ENCODE measurements around the gene JMJD4.

Gene JMJD4, protein sequence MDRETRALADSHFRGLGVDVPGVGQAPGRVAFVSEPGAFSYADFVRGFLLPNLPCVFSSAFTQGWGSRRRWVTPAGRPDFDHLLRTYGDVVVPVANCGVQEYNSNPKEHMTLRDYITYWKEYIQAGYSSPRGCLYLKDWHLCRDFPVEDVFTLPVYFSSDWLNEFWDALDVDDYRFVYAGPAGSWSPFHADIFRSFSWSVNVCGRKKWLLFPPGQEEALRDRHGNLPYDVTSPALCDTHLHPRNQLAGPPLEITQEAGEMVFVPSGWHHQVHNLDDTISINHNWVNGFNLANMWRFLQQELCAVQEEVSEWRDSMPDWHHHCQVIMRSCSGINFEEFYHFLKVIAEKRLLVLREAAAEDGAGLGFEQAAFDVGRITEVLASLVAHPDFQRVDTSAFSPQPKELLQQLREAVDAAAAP

DNA sequence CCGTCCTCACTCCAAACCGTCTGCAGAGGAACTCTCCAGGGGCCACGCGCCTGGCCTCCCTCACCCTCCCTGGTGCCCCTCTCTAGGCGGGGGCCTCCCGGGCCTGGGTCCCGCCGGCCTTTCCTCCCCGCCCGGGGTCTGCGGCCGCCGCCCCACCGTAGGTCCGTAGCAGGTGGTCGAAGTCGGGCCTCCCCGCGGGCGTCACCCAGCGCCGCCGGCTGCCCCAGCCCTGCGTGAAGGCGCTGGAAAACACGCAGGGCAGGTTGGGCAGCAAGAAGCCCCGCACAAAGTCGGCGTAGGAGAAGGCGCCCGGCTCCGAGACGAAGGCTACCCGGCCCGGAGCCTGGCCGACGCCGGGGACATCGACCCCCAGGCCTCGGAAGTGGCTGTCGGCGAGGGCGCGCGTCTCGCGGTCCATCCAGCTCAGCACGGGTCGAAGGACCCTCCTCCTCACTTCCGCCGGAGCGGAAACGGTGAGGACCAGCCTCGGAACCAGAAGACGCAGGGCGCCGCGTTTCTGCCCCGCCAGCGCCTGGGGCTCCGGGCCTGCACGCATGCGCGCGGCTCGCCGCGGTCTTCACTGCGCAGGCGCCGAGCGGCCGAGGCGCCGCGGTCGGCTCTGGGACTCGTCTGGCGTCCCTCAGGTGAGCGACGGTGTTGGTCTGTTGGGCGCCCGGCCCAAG is at the start of gene JMJD4, which contains the start of gene SNAP47:
Gene JMJD4 (minus strand): TSS at position 447 of the 683 bp plus-strand sequence. CDS start 29 bp downstream, at position 418.
Gene SNAP47 (plus strand): TSS at position 580 of the 683 bp plus-strand sequence. CDS start 12,302 bp downstream, outside the sequence.
- peak; percentile 94 for DNase-seq

DNA sequence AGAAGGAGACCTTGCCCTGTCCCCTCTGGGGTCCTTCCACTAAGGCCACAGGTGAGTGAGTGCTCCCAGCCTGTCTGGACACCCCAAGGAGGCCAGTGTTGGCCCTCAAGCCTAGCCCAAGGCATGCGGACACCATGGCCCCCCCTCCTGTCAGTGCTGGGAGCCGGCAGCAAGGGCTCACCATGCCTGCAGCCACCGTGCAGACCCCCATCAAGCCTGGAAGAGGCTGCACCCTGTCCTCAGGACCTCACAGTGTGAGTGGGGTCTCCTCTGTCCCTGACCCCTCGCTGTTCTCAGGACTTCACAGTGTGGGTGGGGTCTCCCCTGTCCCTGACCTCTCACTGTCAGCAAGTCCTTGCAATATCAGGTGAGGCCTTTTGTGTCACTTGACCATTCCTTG is 47.1 kb upstream of the JMJD4 start:
- peak; percentile 15 for DNase-seq

DNA sequence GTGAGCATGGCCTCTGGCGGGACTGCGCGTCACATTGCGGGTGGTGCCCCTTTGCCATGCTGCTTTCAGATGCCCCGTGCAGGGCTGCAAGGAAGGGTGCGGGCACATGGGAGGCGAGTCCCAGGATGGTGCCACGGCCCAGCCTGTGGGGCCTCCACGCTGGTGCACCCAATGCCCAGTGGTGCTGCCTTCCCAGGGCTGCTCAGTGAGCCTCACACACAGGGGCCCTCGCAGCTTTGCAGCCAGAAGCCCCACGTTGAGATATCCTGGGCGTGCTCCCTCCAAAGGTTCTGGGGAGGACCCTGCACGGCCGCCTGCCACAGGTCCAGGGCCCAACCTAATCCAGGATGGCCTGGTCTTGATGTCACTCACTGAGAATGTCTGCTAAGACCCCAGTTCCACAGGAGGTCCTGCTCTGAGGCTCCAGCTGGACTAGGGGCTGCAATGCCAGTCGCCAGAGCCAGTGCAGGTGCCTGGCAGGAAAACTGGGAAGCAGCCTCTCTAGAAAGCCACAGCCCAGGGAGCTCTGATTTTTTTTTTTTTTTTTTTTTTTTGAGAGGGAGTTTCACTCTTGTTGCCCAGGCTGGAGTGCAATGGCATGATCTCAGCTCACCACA is 46.3 kb upstream of the JMJD4 start:
- DNase-seq: peak; percentile 13

DNA sequence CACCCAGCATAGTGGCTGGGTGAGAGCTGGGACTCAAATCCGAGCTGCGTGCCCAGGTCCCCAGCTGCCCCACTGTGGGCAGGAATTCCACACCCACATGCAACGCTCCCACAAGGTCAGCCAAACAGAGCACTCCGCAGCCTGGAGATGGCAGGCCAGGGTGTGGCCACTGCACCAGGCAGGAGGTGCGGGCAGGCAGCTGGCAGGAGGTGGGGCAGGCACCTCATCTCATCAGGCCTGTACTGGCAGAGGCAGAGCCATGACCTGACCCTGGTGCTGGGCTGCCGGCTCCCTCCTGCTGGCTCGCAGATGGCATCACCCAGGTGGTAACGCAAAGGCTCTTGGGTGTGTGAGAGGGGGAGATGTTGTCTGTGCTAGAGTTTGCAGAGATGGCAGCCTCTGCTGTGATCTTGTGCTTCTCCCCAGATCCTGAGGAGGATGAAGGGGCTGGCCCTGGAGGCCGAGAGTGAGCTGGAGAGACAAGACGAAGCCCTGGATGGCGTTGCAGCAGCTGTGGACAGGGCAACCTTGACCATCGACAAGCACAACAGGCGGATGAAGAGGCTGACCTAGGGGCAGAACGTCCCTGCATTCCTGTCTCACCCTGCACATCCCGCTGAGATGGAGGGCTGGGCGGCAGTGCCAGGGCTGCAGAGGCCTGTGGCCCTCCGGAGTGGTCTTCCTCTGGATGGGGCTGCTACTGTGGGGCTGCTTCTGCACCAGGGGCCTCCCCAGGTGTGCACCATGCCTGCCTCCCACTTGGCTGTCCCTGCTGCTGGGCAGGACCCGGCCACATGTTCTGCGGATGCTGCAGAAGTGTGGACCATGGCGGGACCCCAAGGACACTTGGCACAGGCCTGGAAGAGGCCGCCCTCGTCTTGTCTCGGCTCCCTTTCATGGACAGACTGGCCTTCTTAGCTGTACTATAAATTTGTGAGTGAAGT is 45.3 kb upstream of the JMJD4 start:
- peak; percentile 7 for DNase-seq

DNA sequence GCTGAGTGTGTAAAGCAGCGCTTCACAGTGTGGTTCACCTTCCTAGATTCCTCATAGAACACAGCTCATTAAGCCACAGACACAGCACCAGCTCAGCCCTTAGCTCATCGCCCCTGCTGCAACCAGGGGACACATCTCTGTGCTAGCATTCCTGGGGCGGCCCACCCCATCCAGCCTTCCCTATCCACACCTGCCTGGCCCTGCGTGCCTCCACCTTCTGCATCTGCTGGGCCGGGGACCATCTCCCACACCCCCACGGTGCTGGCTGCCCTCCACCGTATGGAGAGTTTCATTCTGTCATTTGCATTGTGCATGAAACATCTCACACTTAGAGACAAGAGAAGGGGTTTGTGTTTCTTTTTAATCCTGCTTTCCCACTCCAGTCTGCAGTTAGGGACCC is 44.6 kb upstream of the JMJD4 start:
- DNase-seq: peak; percentile 1

DNA sequence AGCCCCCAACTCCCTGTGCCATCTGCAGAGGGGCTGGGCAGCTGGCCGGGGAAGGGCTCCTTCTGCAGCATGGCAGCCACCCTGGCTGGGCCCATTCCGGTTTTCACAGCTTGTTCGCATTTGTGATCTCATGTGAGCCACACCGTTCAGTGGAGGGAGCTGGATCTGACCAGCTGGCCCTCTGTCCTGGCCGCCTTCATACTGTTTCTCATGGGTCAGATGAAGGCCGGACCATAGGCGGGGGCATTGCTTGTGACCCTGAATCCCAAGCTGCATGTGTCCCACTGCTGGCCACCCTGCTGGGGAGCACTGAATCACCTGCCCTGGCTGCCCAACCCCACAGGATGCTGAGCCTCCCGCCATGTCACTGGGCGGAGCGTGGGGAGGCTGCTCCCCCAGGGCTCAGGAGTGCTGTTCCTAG is 43.9 kb upstream of the JMJD4 start:
- DNase-seq: no peak

DNA sequence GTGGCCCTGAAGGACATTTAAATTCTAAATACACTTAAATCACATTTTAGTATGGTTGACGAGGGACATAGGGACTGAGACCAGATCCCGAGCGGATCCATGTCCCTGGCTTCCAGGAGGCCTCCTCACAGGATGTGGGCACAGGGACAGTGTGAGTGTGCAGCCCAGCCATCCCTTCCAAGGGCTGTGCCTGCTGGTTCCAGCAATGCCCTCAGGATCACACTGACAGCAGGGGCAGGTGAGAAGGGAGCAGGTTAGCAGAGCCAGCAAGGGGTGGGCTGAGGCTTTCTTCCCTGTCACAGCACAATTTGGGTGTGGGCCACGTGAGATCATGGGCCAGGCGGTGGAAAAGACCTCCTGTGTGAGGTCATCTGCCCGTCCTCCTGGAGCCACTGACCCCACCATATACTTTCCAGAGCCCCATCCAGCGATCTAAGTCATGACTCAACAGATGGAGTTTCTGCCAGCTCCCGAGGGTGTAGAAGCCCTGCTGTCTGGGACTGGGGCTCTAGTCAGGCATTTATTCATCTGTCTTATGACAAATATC is 43.4 kb upstream of the JMJD4 start:
- DNase-seq: no peak

DNA sequence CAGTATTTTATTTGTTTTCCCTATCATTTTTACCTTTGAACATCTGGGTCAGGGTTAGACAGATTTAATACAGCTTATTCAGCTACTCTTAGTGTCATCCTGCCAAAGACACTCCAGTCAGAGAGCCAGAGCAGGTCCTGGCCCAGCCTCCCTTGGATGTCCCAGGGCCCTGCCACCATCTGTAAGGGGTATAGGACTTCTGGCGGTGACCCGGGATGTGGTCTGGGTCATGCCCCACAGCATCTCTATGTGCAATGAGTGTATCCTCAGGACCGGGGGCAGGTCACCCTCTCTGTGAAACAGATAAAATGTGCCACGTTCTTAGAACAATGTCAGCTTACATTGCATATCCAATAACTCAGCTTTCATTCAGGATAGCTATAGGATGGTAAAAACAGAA is 42.5 kb upstream of the JMJD4 start:
- DNase-seq: no peak

DNA sequence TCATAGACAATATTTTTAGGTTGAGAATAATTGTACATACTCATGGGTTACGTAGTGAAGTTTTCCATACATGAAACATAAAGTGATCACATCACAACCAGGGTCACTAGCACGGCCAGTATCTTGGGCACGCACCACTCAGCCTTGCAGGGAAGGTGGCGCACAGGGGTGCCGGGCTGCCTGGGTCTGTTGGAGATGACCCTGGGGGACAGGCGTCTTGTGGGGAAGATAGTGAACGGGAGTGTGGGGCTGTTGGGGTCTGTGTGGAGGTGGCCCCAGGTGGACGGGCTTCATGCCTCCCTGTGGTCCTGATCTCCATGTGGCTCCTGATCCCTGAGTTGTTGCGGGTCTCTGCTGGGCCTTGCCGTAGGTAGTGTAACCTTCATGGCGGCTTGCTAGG is 42.1 kb upstream of the JMJD4 start:
- DNase-seq: no peak

DNA sequence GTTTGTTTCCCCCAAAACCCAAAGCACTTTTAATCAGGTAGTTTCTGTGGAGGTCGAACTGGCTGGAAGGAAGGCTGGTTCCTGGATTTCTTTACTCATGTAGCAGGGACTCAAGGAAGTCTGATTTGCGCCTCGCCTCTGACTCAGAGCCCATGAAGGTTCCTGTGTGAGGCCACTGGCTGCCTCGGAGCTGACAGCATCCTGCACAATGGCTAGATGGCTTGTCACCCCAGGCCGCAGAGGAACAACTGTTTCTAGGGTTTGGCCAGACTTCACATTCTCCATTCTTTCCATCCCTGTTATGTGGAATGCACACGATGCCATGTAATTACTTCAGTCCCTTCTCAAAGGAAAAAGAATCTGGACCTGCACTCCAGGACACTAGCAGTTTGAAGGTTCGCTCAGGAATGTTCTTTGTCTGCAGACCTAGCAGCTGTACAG is 41.2 kb upstream of the JMJD4 start:
- no peak for DNase-seq

DNA sequence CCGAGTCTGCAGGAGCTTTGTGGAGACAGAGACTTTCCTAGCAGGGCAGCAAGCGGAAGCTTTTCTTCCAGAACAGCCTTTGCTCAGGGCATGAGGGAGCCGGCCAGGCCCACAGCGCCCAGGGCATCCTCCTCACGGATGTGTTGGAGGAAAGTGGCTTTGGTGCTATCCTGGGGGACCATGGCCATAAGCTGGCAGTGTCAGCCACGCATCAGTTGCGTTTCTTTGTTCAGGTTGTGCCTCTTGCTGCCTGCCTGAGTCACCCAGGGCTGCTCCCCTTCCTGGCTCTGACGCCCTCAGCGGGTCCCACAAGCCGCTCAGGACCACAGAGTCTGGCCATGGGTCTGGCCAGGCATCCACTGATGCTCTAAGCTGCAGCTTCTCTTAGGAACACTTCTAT is 40.7 kb upstream of the JMJD4 start:
- DNase-seq: no peak

DNA sequence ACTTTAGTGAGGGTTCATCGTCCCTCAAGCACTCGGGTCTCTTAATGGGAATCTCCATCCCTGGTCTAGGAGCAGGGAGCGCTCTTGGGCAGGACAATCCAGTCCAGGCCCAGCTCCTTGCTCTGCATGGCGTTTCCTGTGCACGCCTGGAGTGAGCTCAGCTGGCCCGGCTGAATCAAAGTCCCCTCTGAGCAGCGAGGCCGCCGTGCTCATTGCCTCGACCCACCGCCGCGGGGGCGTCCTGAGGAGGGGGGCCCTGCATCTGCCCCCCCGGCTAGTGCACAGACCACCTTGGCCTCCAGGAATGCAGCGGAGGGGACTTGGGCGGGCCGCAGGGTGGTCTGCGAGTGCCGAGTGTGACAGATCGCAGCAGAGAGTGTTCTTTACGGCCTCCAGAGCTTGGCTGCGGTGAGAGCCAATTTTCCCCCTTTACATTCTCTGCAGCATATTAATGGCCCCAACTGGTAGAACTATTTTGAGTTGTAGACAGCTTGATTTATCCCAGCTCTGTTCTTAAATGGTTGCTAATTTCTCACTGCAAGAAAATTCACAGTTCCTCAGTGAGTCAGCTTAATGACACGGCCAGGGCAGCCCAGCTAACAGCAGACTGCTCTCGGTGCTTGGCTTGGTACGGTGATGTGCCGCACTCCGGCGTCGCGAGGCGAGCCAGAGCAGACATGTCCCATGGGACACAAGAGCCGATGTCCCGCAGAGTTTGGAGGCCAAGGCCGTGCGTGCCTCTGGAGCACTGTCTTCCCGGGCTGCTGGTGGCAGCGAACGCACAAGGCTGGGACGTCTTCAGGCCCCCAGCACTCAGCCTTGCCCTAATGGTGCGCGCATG is 39.9 kb upstream of the JMJD4 start:
- no peak for DNase-seq

DNA sequence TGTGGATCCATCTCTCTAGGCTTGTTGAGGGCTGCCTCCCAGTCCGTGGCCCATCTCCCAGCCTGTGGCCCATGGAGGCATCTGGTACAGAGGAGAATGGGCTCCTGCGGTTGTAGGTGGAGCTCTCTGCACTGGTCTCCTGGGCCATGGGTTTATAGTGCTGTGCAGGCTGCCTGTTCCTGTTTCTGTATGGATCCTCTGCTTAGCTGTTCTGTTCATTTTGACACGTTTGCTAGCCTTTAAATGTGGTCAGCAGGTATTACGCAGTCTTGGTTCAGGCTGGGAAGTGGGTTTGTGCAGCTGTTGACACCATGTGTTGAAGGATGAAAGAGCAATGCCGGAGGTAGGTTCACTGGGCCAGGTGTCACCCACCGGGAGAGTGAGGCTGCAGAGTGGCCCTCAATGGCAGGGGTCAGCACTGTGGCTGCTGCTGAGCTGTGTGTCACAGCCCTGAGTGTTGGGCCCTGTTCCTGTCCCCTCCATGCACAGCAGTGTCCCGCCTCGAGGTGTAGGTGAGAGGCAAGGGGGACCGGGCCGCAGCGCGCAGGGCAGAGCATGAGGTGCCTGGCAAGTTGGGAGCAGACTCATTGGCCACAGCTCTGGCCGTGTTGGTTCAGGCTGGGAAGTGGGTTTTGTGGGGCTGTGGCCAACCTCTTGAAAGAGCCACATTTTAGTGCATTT is 39.1 kb upstream of the JMJD4 start:
- no peak for DNase-seq

DNA sequence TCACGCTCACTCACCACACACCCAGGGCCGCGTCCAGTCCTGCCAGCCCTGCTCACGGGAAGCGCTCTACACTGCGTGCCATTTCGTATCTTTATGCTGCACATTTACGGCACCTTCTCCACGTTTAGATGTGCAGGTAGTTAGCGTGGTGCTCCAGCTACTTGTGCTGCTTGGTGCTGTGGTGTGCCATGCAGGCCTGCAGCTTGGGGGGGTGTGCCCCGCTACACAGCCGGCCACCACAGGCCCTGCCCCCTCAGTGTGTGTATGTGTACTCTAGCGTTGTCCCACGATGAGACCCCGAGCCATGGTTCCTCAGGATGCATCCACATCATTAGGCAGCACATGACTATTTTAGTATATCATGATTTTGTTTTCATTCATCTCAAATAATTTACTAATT is 38.5 kb upstream of the JMJD4 start:
- DNase-seq: no peak

DNA sequence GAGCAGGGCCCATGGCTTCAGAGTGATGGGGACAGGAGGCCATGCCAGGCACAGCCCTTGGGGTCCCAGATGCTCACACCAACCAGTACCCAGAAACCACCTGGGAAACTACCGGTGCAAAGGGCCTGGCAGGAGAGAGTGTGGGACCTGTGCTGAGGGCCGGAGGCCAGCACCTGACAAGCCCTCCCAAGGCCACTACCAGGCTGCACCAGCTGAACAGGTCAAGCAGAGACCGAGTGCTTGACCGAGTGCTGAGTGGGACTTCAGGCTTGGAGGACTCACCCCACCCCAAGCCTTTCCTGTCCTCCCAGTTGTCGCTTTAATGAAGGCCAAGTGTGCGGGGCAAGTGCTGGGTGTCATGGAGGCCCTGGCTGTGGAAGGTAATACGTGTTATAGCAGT is 36.7 kb upstream of the JMJD4 start:
- DNase-seq: no peak

DNA sequence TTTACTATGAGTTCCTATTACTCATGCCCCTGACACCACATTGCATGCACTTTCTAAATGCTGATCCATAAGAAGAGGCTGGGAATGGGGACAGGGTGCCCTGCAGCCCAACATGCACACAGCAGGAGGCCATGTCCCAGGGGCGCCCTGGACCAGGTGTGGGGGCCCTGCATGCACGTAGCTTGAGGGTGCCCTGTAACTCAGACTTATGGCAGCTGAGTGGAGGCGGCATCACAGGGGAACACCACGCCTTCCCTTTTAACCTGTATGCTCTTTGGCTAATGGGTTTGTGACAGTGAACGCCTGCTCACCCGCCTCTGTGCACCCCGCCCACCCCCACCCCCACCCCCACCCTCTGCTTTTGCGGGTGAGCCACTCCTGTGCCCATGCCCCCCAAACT is 36.2 kb upstream of the JMJD4 start:
- DNase-seq: no peak

DNA sequence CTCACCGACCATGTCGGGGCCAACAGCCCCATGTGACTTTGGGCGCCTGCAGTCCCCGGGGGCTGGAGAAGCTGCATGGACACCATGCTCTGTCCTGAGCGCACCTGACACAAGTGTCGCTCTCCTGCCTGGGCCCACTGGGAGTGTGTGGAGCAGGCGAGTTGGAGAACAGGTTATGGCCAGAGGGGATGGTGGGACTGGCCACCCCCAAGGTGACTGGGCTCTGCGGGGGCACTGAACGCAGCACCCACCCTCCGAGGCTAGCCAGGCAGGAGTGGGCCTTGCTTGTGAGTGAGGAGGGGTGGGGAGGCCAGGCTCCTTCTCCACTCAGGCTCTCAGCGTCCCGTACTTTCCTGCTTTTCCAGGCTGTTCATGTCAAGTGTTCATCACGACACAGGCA is 35.7 kb upstream of the JMJD4 start:
- DNase-seq: no peak

DNA sequence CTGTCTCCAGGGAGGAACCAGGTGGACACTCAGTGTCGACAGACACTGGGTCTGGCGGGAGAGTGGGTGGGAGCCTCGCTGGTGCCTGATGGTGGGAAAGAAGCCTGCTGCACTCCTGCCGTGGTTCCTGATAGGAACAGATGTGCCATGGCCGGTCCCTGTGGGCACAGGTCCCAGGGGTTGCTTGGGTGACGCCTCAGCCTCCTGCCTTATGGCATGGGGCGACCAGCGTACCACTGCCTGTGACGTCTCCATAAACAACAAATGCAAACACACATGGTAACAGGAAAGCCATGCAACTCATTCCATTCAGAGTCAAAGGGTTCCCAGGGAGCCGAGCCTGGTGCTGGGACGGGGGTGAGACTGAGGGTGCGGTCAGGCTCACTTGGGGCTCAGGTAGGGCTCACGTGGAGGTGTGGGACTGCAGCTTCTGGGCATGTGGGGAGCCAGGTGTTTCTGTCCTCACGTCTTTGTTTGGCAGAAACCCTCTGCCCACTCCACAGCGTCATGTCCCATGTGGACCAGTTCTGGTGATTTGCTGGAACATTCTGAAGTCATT is 34.9 kb upstream of the JMJD4 start:
- no peak for DNase-seq

DNA sequence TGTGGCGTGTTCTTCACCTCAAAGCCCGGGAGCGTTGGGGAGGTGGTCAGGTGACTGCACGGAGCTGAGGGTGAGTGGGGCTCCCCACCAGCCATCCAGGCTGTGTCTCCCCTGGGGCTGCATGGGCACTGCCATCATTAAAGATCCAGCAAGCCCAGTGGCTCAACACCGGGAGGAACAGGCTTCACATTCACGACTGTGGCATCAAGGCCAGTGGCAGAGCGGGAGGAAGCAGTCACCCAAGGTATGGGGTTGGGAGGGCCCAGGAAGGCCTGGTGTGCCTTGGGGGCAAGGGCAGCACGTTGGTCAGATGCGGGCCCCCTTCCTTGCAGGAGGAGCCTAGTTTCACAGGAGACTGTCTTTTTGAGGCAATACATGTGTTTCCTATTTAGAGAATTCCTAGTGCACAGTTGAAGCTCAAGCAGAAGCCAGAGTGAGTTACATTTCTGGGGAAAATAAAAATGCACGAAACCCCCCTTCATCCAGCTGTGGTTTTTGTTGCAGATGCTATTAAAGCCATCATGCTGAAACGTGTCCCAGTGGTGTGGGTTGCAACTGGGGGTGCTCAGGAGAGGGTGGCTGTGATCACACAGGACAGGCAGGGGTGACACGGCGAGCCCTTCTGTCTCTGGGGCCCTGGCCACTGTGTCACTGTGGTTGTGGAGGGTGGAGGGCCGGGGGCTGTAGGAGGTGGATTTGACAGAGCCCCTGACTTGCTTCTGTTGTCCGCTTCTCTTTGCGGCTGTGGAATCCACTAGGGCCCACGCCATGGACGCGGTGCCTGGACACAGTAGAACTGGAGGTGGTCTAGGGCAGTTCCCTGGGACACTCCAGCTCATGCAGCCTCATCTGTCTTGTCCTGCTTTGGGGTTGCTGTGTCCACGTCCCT is 34.2 kb upstream of the JMJD4 start:
- no peak for DNase-seq
